HepG2 (cell line): ENCODE measurements around the gene DDIT4. TPM values are rescaled to one million over a fixed set of nuclear protein-coding genes. Genes with fewer than 3 reads are reported as not detected.
A peak's percentile ranks its signal among the peaks of the same experiment; 100 is the strongest.

Experiments
- BRD4 ChIP-seq: sonication (generic); formaldehyde crosslinking; IDR thresholded peaks from 2 replicates; pipeline ENCODE4 v1.4.0; 2020; ENCODE audit warnings: missing genetic modification reagents
- CBX1 ChIP-seq: IDR thresholded peaks from one replicate; pipeline ENCODE4 v1.6.1; 2016; ENCODE audit warnings: antibody characterized with exemption, low read depth
- ELF3 ChIP-seq: IDR thresholded peaks from 2 replicates; pipeline ENCODE4 v1.6.1; 2016; ENCODE audit warnings: missing genetic modification reagents, missing compliant biosample characterization
- ESRRA ChIP-seq: sonication (generic); formaldehyde crosslinking; IDR thresholded peaks from 2 replicates; pipeline ENCODE4 v1.5.1; 2020; ENCODE audit warnings: mild to moderate bottlenecking, low read depth, missing genetic modification reagents
- FOXO1 ChIP-seq: sonication (generic); formaldehyde crosslinking; IDR thresholded peaks from 2 replicates; pipeline ENCODE4 v1.4.0; 2020; ENCODE audit warnings: missing genetic modification reagents
- HDAC2 ChIP-seq: sonication (generic); formaldehyde crosslinking; IDR thresholded peaks from 2 replicates; pipeline ENCODE4 v1.4.0; 2020; ENCODE audit warnings: missing genetic modification reagents
- JUNB ChIP-seq: sonication (generic); formaldehyde crosslinking; IDR thresholded peaks from 2 replicates; pipeline ENCODE4 v1.8.0; 2022; ENCODE audit warnings: missing genetic modification reagents, mild to moderate bottlenecking, borderline replicate concordance
- MAZ ChIP-seq, 2 experiments: sonication (generic) in 1 of 2; formaldehyde crosslinking in 1 of 2; IDR thresholded peaks; 2 replicates each; pipeline versions ENCODE4 v1.5.0 to v1.6.1; 2012 to 2020; ENCODE audit warnings: low read depth in 2 of 2, mild to moderate bottlenecking in 2 of 2, borderline replicate concordance in 1 of 2, improper control_type of control experiment in 1 of 2, low read length in 1 of 2, missing genetic modification reagents in 1 of 2, moderate library complexity in 1 of 2
- SOX6 ChIP-seq, 2 experiments: fragments of 450-650 bp in 1 of 2; sonication (generic) in 1 of 2; formaldehyde crosslinking in 1 of 2; IDR thresholded peaks; 2 replicates each; pipeline versions ENCODE4 v1.4.0 to v1.6.1; 2017 to 2020; ENCODE audit warnings: antibody characterized with exemption in 1 of 2, mild to moderate bottlenecking in 1 of 2, missing genetic modification reagents in 1 of 2
- ZBTB46 ChIP-seq: sonication (generic); formaldehyde crosslinking; IDR thresholded peaks from 2 replicates; pipeline ENCODE4 v1.4.0; 2020; ENCODE audit warnings: mild to moderate bottlenecking, missing genetic modification reagents, borderline replicate concordance
- ZEB1 ChIP-seq: IDR thresholded peaks from 2 replicates; pipeline ENCODE4 v1.6.1; 2012; ENCODE audit warnings: mild to moderate bottlenecking, low read depth, inconsistent platforms; ENCODE audit not compliant: insufficient replicate concordance
- ZNF101 ChIP-seq: sonication (generic); formaldehyde crosslinking; IDR thresholded peaks from 2 replicates; pipeline ENCODE4 v1.4.0; 2020; ENCODE audit warnings: mild to moderate bottlenecking, low read depth, missing genetic modification reagents, borderline replicate concordance
- ZNF253 ChIP-seq: sonication (generic); formaldehyde crosslinking; IDR thresholded peaks from 2 replicates; pipeline ENCODE4 v1.8.0; 2022; ENCODE audit warnings: mild to moderate bottlenecking, missing genetic modification reagents, borderline replicate concordance
- ZNF33A ChIP-seq: sonication (generic); formaldehyde crosslinking; IDR thresholded peaks from 2 replicates; pipeline ENCODE4 v1.5.1; 2020; ENCODE audit warnings: missing genetic modification reagents, mild to moderate bottlenecking, moderate library complexity, borderline replicate concordance
- polyA plus RNA-seq, 8 experiments: library from polyadenylated mRNA; depleted of rRNA in 3 of 8; stranded (reverse) in 7 of 8; unstranded in 1 of 8; fragments of >200 nt; fragmentation: Illumina TruSeq in 4 of 8; extraction: Trizol in 4 of 8; gene quantifications; 2 replicates each; pipeline versions ENCODE4 v1.2.1 to v1.2.3, GENCODE V29; 2011 to 2016; ENCODE audit warnings: low read depth in 4 of 8, missing spikeins in 1 of 8, mixed read lengths in 1 of 8; ENCODE audit not compliant: insufficient read depth in 1 of 8
- total RNA-seq, 5 experiments: library from RNA; depleted of rRNA; stranded (reverse); fragments of >200 nt; fragmentation: Illumina TruSeq; extraction: Trizol; gene quantifications; 2 replicates each; pipeline ENCODE4 v1.2.3, GENCODE V29; 2016; ENCODE audit warnings: low read depth in 1 of 5
- TF ChIP-seq, protein P1 (sequence below): sonication (generic); formaldehyde crosslinking; IDR thresholded peaks from 2 replicates; pipeline ENCODE4 v1.4.0; 2020; ENCODE audit warnings: missing genetic modification reagents
- TF ChIP-seq, protein P2 (sequence below): IDR thresholded peaks from 2 replicates; pipeline ENCODE4 v1.6.1; 2012; ENCODE audit warnings: inconsistent platforms
- TF ChIP-seq, protein P3 (sequence below): sonication (generic); formaldehyde crosslinking; IDR thresholded peaks from 2 replicates; pipeline ENCODE4 v1.5.1; 2020; ENCODE audit warnings: mild to moderate bottlenecking, missing genetic modification reagents, moderate library complexity
- TF ChIP-seq, protein P4 (sequence below): sonication (generic); formaldehyde crosslinking; IDR thresholded peaks from 2 replicates; pipeline ENCODE4 v1.5.0; 2020; ENCODE audit warnings: missing genetic modification reagents

DDIT4 gene
- total and polyA plus RNA-seq, 2 of the 13 experiments (the other 11 are each of a cell fraction or from before 2014, with no cell fraction given), result 35.6 to 40.7 TPM

DNA sequence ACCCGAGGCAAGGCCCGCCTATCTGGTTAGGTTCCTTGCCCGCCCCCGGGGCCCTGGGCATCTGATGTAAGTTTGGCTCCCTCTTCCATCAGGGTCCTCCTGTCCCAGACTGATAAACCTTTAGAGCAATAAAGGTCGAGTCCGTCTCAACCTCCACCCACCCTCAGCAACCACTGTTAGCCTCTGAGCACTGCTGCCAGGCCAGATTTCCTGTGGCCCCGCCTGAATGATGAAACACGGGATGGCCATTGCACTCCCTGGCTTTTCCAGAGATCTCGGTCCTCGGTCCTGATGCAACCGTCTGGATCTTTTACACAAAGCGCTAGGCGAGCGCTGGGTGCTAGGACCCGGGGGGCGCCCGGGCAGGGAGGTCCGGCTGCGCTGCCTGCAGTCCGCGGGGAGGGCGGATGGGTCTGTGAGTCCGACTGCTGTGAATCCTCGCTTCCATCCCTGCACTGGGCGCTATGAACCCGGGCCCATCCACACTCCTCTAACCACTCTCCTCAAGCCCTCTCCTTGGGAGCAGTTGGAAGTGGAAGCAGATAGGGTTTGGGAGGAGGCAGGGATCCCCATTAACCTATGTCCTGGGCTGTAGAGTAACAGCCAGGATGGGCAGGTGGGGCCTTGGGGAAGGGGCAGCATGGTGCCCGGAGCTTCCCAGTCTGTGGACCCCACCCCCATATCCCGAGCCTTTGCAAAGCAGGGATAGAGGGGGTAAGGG, 875 bp upstream of the DDIT4 start (continued):
- TF ChIP-seq CBX1 (peak; percentile 61), ZNF101 (CRISPR knock-in tag) (0 out of 2 replicates have a peak, but pooled peaks have one; percentile 63), ZEB1 (no peak), FOXO1 (CRISPR knock-in tag) (peak; percentile 51; the same call in 1 of the 2 replicates), ESRRA (CRISPR knock-in tag) (peak; percentile 71; the same call in 1 of the 2 replicates), SOX6 (IDR thresholded peaks at IDR 0.05) (no peak), SOX6 (CRISPR knock-in tag; IDR thresholded peaks at IDR 0.05) (peak; percentile 92), ZBTB46 (0 out of 2 replicates have a peak, but pooled peaks have one; percentile 37), ZNF33A (no peak), ELF3 (CRISPR knock-in tag) (peak; percentile 71; the same call in 1 of the 2 replicates), ZNF253 (no peak), HDAC2 (peak; percentile 92), MAZ (IDR thresholded peaks at IDR 0.05; ENCODE audit: borderline replicate concordance, low read depth, low read length) (no peak), MAZ (CRISPR knock-in tag; IDR thresholded peaks at IDR 0.05; ENCODE audit: low read depth) (peak; percentile 91), BRD4 (peak; percentile 87), JUNB (CRISPR knock-in tag) (no peak)
- TF ChIP-seq, protein P1, sequence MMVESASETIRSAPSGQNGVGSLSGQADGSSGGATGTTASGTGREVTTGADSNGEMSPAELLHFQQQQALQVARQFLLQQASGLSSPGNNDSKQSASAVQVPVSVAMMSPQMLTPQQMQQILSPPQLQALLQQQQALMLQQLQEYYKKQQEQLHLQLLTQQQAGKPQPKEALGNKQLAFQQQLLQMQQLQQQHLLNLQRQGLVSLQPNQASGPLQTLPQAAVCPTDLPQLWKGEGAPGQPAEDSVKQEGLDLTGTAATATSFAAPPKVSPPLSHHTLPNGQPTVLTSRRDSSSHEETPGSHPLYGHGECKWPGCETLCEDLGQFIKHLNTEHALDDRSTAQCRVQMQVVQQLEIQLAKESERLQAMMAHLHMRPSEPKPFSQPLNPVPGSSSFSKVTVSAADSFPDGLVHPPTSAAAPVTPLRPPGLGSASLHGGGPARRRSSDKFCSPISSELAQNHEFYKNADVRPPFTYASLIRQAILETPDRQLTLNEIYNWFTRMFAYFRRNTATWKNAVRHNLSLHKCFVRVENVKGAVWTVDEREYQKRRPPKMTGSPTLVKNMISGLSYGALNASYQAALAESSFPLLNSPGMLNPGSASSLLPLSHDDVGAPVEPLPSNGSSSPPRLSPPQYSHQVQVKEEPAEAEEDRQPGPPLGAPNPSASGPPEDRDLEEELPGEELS (CRISPR knock-in tag), result peak; percentile 83
- TF ChIP-seq, protein P2, sequence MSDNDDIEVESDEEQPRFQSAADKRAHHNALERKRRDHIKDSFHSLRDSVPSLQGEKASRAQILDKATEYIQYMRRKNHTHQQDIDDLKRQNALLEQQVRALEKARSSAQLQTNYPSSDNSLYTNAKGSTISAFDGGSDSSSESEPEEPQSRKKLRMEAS, result peak; percentile 58; the same call in 1 of the 2 replicates
- TF ChIP-seq, protein P3, sequence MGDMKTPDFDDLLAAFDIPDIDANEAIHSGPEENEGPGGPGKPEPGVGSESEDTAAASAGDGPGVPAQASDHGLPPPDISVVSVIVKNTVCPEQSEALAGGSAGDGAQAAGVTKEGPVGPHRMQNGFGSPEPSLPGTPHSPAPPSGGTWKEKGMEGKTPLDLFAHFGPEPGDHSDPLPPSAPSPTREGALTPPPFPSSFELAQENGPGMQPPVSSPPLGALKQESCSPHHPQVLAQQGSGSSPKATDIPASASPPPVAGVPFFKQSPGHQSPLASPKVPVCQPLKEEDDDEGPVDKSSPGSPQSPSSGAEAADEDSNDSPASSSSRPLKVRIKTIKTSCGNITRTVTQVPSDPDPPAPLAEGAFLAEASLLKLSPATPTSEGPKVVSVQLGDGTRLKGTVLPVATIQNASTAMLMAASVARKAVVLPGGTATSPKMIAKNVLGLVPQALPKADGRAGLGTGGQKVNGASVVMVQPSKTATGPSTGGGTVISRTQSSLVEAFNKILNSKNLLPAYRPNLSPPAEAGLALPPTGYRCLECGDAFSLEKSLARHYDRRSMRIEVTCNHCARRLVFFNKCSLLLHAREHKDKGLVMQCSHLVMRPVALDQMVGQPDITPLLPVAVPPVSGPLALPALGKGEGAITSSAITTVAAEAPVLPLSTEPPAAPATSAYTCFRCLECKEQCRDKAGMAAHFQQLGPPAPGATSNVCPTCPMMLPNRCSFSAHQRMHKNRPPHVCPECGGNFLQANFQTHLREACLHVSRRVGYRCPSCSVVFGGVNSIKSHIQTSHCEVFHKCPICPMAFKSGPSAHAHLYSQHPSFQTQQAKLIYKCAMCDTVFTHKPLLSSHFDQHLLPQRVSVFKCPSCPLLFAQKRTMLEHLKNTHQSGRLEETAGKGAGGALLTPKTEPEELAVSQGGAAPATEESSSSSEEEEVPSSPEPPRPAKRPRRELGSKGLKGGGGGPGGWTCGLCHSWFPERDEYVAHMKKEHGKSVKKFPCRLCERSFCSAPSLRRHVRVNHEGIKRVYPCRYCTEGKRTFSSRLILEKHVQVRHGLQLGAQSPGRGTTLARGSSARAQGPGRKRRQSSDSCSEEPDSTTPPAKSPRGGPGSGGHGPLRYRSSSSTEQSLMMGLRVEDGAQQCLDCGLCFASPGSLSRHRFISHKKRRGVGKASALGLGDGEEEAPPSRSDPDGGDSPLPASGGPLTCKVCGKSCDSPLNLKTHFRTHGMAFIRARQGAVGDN, result peak; percentile 85
- TF ChIP-seq, protein P4, sequence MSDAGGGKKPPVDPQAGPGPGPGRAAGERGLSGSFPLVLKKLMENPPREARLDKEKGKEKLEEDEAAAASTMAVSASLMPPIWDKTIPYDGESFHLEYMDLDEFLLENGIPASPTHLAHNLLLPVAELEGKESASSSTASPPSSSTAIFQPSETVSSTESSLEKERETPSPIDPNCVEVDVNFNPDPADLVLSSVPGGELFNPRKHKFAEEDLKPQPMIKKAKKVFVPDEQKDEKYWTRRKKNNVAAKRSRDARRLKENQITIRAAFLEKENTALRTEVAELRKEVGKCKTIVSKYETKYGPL, result peak; percentile 25; the same call in 1 of the 2 replicates
